CD4-positive, alpha-beta T cell treated with Interleukin-21 for 1 hour (primary cell): ENCODE results near the gene AKR1C1.
"Not testable (repeated sequence)": the region's sequence is repeated elsewhere in the genome, so short reads cannot be mapped to it uniquely, and the experiment has no call there.

ENCODE experiments used
- DNase-seq: peaks from one replicate; pipeline ENCODE4 v3.0.0-alpha.2; 2020

AKR1C1 gene

DNA sequence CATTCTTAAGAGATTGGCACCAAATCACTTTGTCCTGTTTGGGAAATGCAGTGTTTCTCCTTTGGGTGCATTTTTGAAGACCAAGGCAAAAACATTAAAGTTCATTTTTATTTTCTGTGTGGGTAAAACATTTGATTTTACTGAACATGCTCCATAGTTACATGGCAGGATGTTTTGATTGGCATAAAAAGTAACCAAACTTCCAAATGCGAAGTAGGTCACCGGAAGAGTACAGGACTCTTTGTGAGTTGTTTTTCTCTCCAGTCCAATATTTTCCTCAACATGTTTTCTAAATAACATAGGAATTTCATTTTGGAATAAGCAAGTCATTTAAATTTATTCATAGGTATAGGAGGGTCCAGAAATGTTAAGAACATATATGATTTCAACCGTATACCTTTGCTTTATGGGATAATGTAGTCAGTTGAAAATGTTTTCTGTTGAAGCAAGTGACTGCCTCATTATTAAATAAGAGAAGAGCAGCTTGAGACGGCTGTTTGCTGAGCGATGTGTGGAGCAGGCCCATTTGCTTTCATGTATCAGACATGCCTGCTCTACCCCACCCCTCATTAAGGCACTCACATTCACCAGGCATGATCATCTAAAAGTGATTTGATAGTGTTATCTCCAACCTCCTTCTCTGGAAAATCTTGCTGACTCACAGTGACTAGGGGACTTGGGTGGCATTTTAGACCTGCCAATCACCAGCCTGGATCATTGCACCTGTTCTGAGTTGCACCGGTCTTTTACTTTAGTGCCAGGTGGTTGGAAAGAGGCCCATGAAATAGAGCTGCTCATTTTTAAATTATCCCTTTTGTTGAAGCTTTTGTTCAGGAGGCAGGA lies 56.8 kb downstream of the AKR1C1 start:
- DNase-seq = not testable (repeated sequence)

DNA sequence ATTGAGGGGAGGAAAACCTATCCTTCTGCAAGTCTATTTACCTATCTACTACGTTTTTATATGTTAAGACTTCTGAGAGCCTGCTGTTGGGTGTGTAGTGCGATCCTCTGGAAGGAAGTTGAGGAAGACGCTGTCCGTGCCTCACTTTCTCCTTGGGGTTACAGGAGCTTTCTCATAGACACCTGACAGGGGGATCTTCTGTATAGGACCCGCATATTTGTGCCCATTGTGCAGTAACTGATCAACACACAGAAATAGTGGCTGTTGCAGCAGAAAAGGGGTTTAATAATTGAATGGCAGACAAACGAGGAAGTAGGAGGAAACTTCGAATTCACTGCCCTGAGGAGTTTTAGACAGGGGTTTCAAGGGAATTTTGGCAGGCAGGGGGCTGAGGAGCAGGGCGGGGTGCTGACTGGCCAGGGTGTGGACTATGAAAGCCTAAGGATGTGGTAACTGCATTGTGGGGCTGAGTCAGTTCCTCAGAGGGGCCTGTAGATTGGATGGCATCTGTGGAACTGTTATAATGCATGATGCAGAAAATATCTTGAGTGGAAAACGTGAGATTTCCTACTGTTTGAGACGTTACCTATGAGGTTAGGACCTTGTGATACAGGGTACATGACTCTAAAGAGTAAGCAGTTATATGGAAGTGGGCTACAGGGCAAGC lies 58.5 kb downstream of the AKR1C1 start:
- not testable (repeated sequence) for DNase-seq

DNA sequence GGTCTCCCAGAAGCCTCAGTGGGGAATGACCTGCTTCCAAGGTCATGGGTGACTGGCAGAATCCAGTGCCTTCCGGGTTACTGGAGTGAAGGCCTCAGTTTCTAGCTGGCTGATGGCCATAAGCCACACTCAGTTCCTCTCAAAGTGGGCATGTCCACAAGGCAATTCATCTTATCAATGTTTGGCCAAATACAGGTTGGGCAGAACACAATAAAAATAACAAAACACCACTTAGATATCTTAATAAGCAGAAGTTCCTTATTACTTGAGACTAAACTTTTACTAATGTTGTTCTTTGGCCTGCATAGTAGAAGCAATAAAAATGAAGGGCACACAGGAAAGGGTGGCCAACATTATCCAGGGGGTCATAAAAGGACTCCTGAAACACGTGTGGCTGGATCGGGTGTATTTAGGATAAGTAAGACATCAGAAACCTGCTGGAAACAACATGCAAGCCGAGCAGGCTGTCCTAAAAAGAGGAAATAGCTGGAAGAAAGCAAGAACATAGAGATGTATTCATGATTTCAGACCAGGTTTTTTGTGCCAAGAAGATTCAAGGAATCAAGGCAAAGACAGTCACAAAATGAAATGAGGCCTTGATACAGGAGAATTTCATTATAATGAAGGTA lies 60.1 kb downstream of the AKR1C1 start:
- no peak for DNase-seq

DNA sequence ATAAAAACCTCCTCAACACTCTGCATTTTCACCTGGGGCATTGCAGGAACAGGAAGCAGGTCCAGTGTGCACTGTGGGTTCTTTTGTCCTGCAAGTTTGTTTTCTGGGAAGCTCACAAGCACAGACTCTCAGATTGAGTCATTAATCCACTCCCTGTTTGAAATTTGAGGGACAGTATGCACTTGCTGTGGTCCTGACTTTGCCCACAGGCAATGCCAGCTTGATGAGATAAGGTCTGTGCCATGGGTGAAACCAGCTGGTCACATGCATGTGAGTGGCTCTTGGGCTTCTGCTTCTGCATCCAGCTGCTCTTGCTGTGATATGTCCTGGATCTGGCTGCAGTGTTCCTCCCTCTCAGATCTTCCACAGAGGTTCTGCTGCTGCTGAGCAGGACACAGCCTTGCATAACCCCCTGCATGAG lies 62.3 kb downstream of the AKR1C1 start:
- not testable (repeated sequence) for DNase-seq

DNA sequence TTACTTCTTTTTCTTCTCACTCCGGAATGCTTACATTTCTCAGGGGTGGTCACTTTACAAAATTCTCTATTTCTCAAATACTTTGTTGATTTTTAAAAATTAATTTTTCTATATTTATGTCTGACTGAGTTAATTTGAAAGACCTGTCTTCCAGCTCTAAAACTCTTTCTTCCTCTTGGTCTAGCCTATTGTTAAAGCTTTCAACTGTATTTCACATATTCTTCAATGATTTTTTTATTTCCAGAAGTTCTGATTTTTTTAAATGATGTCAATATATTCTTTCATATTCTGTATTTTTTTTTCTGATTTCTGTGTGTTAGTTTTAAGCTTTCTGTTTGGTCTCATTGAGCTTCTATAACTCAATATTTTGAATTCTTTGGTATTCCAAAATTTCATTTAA lies 67.8 kb downstream of the AKR1C1 start:
- DNase-seq = no peak

DNA sequence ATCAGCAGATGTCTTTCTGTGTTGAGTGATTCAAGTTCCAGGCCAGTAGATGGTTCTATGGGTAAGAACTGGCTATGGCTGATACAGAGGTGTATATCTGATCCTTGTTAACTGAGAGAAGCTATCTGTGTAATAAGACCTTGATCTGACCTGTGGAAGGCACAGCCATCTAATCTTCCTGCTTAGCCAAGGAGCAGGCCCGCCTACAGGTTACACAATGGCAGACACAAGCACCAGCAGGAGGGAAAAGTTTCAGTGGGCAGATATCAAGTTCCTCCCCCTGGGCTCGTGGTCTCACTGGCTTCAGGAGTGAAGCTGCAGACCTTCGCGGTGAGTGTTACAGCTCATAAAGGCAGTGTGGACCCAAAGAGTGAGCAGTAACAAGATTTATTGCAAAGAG lies 68.4 kb downstream of the AKR1C1 start:
- not testable (repeated sequence) for DNase-seq

DNA sequence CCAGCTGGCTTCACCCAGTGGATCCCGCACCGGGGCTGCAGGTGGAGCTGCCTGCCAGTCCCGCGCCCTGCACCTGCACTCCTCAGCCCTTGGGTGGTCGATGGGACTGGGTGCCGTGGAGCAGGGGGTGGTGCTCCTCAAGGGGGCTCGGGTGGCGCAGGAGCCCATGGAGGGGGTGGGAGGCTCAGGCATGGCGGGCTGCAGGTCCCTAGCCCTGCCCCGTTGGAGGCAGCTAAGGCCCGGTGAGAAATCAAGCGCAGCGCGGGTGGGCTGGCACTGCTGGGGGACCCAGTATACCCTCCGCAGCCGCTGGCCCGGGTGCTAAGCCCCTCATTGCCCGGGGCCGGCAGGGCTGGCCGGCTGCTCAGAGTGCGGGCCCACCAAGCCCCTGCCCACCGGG lies 69.2 kb downstream of the AKR1C1 start:
- not testable (repeated sequence) for DNase-seq
